Neural cell (in vitro differentiated cells): ENCODE data around the gene ARID1B. TPM values are rescaled to one million over a fixed set of nuclear protein-coding genes. Genes with fewer than 3 reads are reported as not detected.

ENCODE experiments used
- H2AFZ ChIP-seq: fragments of 200-600, 300-800 bp; sonication (generic), shearing (Covaris generic); 2 replicates; pipeline ENCODE4 v1.6.0; 2014; ENCODE audit warnings: low read depth, mild to moderate bottlenecking, antibody characterized with exemption, low read length, moderate library complexity
- H3F3A ChIP-seq: fragments of 200-600 bp; shearing (Covaris generic); 2 replicates; pipeline ENCODE4 v1.6.1; 2016; ENCODE audit warnings: mild to moderate bottlenecking, moderate library complexity, mixed read lengths, antibody characterized with exemption, low read length; ENCODE audit not compliant: insufficient read depth, poor library complexity, severe bottlenecking
- H3K27ac ChIP-seq: fragments of 200-600, 300-800 bp; sonication (generic), shearing (Covaris generic); 2 replicates; pipeline ENCODE4 v1.5.1; 2014; ENCODE audit warnings: mild to moderate bottlenecking, low read length, moderate library complexity
- H3K27me3 ChIP-seq: fragments of 300-800, 200-600 bp; sonication (generic), shearing (Covaris generic); 2 replicates; pipeline ENCODE4 v1.6.0; 2014; ENCODE audit warnings: mild to moderate bottlenecking, low read depth, low read length, moderate library complexity; ENCODE audit not compliant: insufficient read depth
- H3K36me3 ChIP-seq: fragments of 300-800, 200-600 bp; sonication (generic), shearing (Covaris generic); 2 replicates; pipeline ENCODE4 v1.5.1; 2014; ENCODE audit warnings: mild to moderate bottlenecking, antibody characterized with exemption, low read length, moderate library complexity; ENCODE audit not compliant: insufficient read depth
- H3K4me2 ChIP-seq: fragments of 300-800, 200-600 bp; sonication (generic), shearing (Covaris generic); 2 replicates; pipeline ENCODE4 v1.6.0; 2014; ENCODE audit warnings: mild to moderate bottlenecking, low read length
- H3K4me3 ChIP-seq: fragments of 300-800, 200-600 bp; sonication (generic), shearing (Covaris generic); 2 replicates; pipeline ENCODE4 v1.5.1; 2014; ENCODE audit warnings: mild to moderate bottlenecking, low read length, moderate library complexity
- H3K79me2 ChIP-seq: fragments of 200-600 bp; shearing (Covaris generic); replicated peaks from 2 replicates; pipeline ENCODE4 v1.6.0; 2014; ENCODE audit warnings: mild to moderate bottlenecking, low read length, moderate library complexity; ENCODE audit not compliant: insufficient read depth
- H3K9ac ChIP-seq: fragments of 300-800, 200-600 bp; sonication (generic), shearing (Covaris generic); 2 replicates; pipeline ENCODE4 v1.6.1; 2016; ENCODE audit warnings: mild to moderate bottlenecking, low read length, mixed read lengths
- H3K9me2 ChIP-seq: fragments of 200-600 bp; shearing (Covaris generic); 2 replicates; pipeline ENCODE4 v1.6.1; 2016; ENCODE audit warnings: mild to moderate bottlenecking, low read length, mixed read lengths; ENCODE audit not compliant: insufficient read depth
- H3K9me3 ChIP-seq: fragments of 200-600, 300-800 bp; sonication (generic), shearing (Covaris generic); 2 replicates; pipeline ENCODE4 v1.6.1; 2016; ENCODE audit warnings: mild to moderate bottlenecking, mixed run types, low read length, moderate library complexity, mixed read lengths
- H4K20me1 ChIP-seq: fragments of 200-600 bp; shearing (Covaris generic); 2 replicates; pipeline ENCODE4 v1.6.1; 2016; ENCODE audit warnings: mild to moderate bottlenecking, mixed run types; ENCODE audit not compliant: insufficient read depth
- CTCF ChIP-seq: fragments of 450-650 bp; IDR thresholded peaks from 2 replicates; pipeline ENCODE4 v1.5.1; 2014; ENCODE audit warnings: antibody characterized with exemption, mild to moderate bottlenecking, moderate library complexity; ENCODE audit not compliant: poor library complexity, severe bottlenecking
- EP300 ChIP-seq: fragments of 450-650 bp; conservative IDR thresholded peaks from 2 replicates; pipeline ENCODE4 v1.6.1; 2014; ENCODE audit warnings: antibody characterized with exemption, mild to moderate bottlenecking, moderate library complexity; ENCODE audit not compliant: poor library complexity, severe bottlenecking
- EZH2 ChIP-seq: fragments of 200-600, 300-800 bp; shearing (Covaris generic), sonication (generic); IDR thresholded peaks from 2 replicates; pipeline ENCODE4 v1.6.1; 2014; ENCODE audit warnings: antibody characterized with exemption, low read length, borderline replicate concordance, mild to moderate bottlenecking; ENCODE audit not compliant: insufficient read depth, poor library complexity, severe bottlenecking
- MXI1 ChIP-seq: fragments of 450-650 bp; conservative IDR thresholded peaks from 2 replicates; pipeline ENCODE4 v1.6.1; 2014; ENCODE audit warnings: antibody characterized with exemption, mild to moderate bottlenecking; ENCODE audit not compliant: poor library complexity, severe bottlenecking
- POLR2AphosphoS5 ChIP-seq: IDR thresholded peaks from 2 replicates; pipeline ENCODE4 v1.6.1; 2012
- RAD21 ChIP-seq: fragments of 450-650 bp; conservative IDR thresholded peaks from 2 replicates; pipeline ENCODE4 v1.6.1; 2014; ENCODE audit warnings: antibody characterized with exemption, mild to moderate bottlenecking, moderate library complexity
- REST ChIP-seq: IDR thresholded peaks from 2 replicates; pipeline ENCODE4 v1.6.1; 2012; ENCODE audit warnings: borderline replicate concordance
- SMC3 ChIP-seq: fragments of 450-650 bp; conservative IDR thresholded peaks from 2 replicates; pipeline ENCODE4 v1.6.1; 2014; ENCODE audit warnings: antibody characterized with exemption, mild to moderate bottlenecking, moderate library complexity; ENCODE audit not compliant: poor library complexity
- TAF1 ChIP-seq: IDR thresholded peaks from 2 replicates; pipeline ENCODE4 v1.6.1; 2012; ENCODE audit warnings: low read depth
- polyA plus RNA-seq: library from polyadenylated mRNA; depleted of rRNA; stranded (reverse); fragments of >200 nt; gene quantifications from 2 replicates; pipeline ENCODE4 v1.2.3, GENCODE V29; 2014

Gene ARID1B
- polyA plus RNA-seq, 1 donor from 2014 or later, result 35.0 TPM

GRCh38 chr6:157158456-157158855, 381.3 kb downstream of the ARID1B start:
- Histone ChIP-seq H3K4me2 (no peak overlapping the region), H2AFZ (no peak overlapping the region), H3K4me3 (no peak overlapping the region), H3K9me2 (no peaks in the 10 kb centered on the region), H3K79me2 (no peaks in the 10 kb centered on the region), H3F3A (no peaks in the 10 kb centered on the region), H3K27ac (no peak overlapping the region), H4K20me1 (no peaks in the 10 kb centered on the region), H3K36me3 (no peaks in the 10 kb centered on the region), H3K27me3 (no peaks in the 10 kb centered on the region), H3K9me3 (no peaks in the 10 kb centered on the region), H3K9ac (no peak overlapping the region)
- TF ChIP-seq EP300 (no peak), MXI1 (no peak)

GRCh38 chr6:157158897-157159296, 381.7 kb downstream of the ARID1B start:
- Histone ChIP-seq H3K36me3 (no peaks in the 10 kb centered on the region), H3K79me2 (no peaks in the 10 kb centered on the region), H3K4me2 (no peak overlapping the region), H3F3A (no peaks in the 10 kb centered on the region), H3K27ac (no peak overlapping the region), H3K9me3 (no peaks in the 10 kb centered on the region), H4K20me1 (no peaks in the 10 kb centered on the region), H2AFZ (no peak overlapping the region), H3K9me2 (no peaks in the 10 kb centered on the region), H3K4me3 (no peak overlapping the region), H3K9ac (no peak overlapping the region), H3K27me3 (no peaks in the 10 kb centered on the region)
- no peak for TF ChIP-seq POLR2AphosphoS5
- TF ChIP-seq TAF1, result no peak
- TF ChIP-seq SMC3, result no peak
- no peak for TF ChIP-seq RAD21
- TF ChIP-seq MXI1, result no peak
- TF ChIP-seq CTCF, result no peak
- no peak for TF ChIP-seq EP300
- no peak for TF ChIP-seq EZH2
- no peak for TF ChIP-seq REST

- no peak overlapping the region for H3K4me3 ChIP-seq
- no peaks in the 10 kb centered on the region for H3K9me2 ChIP-seq
- H4K20me1 ChIP-seq, result no peaks in the 10 kb centered on the region
- no peak overlapping the region for H3K9ac ChIP-seq
- H3K27ac ChIP-seq, result no peak overlapping the region
- no peaks in the 10 kb centered on the region for H3F3A ChIP-seq
- no peaks in the 10 kb centered on the region for H3K79me2 ChIP-seq
- H3K36me3 ChIP-seq, result no peaks in the 10 kb centered on the region
- no peak overlapping the region for H3K4me2 ChIP-seq
- H3K27me3 ChIP-seq, result no peaks in the 10 kb centered on the region
- no peaks in the 10 kb centered on the region for H3K9me3 ChIP-seq
- TF ChIP-seq SMC3 (no peak), EP300 (no peak), TAF1 (no peak), EZH2 (no peak), MXI1 (no peak), RAD21 (no peak), POLR2AphosphoS5 (no peak), REST (no peak), CTCF (no peak)
- H2AFZ ChIP-seq, result no peak overlapping the region
These were observed 382.2 kb downstream of the ARID1B start for GRCh38 chr6:157159348-157159747.
